Measurements from ENCODE around the gene LCE1B.

GRCh38 chr1:152823294-152823693 lies 11.5 kb downstream of the LCE1B start:
- TF ChIP-seq MAX (IDR thresholded peaks at IDR 0.05; ENCODE audit: low read depth, low read length) (no peak), POLR2A (IDR thresholded peaks at IDR 0.05; ENCODE audit: low read depth, low read length) (no peak), SKIL (IDR thresholded peaks at IDR 0.05; ENCODE audit: low read depth, poor library complexity, severe bottlenecking) (no peak), POLR2AphosphoS2 (IDR thresholded peaks at IDR 0.05; ENCODE audit: low read depth, low read length) (no peak), EZH2 (IDR thresholded peaks at IDR 0.05; ENCODE audit: borderline replicate concordance, control insufficient read depth, low read depth, low read length) (no peak), MTA3 (IDR thresholded peaks at IDR 0.05; ENCODE audit: borderline replicate concordance, low read length) (no peak), RUNX3 (IDR thresholded peaks at IDR 0.05; ENCODE audit: low read length) (no peak), ZBED1 (IDR thresholded peaks at IDR 0.05; ENCODE audit: borderline replicate concordance) (no peak), ATF7 (IDR thresholded peaks at IDR 0.05; ENCODE audit: low read depth) (no peak), SMAD5 (IDR thresholded peaks at IDR 0.05; ENCODE audit: low read depth) (no peak), E4F1 (IDR thresholded peaks at IDR 0.05; ENCODE audit: borderline replicate concordance, partially characterized antibody) (no peak), EP300 (IDR thresholded peaks at IDR 0.05; ENCODE audit: borderline replicate concordance in 1 of 2, control insufficient read depth in 1 of 2, low read depth in 2 of 2, low read length in 2 of 2) (no peak), ZBTB11 (CRISPR knock-in tag; IDR thresholded peaks at IDR 0.05) (no peak), CHD1 (IDR thresholded peaks at IDR 0.05; ENCODE audit: low read depth, low read length) (no peak)

Measured in GM12878 (cell line).